B cell (primary cell): ENCODE measurements around the gene SAXO1.

Experiments used
- EZH2 ChIP-seq: IDR thresholded peaks from 2 replicates; pipeline ENCODE4 v1.6.1; 2012; ENCODE audit warnings: borderline replicate concordance, low read depth, mild to moderate bottlenecking, moderate library complexity, low read length; ENCODE audit not compliant: insufficient read depth, poor library complexity, severe bottlenecking
- TF ChIP-seq, protein P1 (sequence below): fragments of 200-600 bp; IDR thresholded peaks from one replicate; pipeline ENCODE4 v1.8.0; 2022; ENCODE audit warnings: antibody characterized with exemption, mild to moderate bottlenecking

DNA sequence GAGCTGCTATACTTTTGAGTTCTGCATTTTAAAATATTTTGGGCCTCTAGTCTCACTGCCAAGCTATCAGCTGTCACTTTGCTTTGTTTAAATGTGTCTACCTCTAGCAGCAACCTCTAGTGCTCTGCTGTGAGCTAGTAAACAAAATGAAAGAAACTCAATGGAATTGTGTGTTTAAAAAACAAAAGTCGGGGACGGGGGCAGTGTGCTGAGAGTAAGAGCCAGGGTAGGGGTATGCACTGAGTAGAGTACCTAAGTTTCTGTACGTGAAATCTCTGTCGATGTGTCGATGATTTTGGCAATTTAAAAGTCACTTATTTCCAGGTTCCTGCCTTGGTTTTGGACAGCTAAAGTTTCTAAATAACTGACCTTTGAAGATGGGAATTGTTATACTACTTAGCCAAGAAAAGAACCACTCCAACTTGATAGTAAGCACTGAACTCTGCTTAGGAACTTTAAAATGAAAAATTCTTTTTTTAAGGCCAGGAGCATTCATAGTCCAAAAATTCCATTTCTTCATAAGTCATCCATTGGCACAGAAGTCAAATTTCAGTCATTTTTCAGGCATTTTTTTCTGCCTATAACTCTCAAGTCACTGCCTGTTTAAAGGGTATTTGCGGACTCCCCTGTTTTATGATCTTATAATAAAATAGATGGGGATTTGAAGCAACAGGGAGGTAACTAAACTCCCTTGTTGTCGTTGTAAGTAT lies 111.5 kb downstream of the SAXO1 start:
- TF ChIP-seq, protein P1, sequence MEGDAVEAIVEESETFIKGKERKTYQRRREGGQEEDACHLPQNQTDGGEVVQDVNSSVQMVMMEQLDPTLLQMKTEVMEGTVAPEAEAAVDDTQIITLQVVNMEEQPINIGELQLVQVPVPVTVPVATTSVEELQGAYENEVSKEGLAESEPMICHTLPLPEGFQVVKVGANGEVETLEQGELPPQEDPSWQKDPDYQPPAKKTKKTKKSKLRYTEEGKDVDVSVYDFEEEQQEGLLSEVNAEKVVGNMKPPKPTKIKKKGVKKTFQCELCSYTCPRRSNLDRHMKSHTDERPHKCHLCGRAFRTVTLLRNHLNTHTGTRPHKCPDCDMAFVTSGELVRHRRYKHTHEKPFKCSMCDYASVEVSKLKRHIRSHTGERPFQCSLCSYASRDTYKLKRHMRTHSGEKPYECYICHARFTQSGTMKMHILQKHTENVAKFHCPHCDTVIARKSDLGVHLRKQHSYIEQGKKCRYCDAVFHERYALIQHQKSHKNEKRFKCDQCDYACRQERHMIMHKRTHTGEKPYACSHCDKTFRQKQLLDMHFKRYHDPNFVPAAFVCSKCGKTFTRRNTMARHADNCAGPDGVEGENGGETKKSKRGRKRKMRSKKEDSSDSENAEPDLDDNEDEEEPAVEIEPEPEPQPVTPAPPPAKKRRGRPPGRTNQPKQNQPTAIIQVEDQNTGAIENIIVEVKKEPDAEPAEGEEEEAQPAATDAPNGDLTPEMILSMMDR = no peak
- TF ChIP-seq EZH2 = no peak
